ENCODE data around the gene C9orf78.

- TF ChIP-seq CTCF (IDR thresholded peaks at IDR 0.05): no peak
- no peak for TF ChIP-seq POLR2A (IDR thresholded peaks at IDR 0.05)
- TF ChIP-seq EP300 (IDR thresholded peaks at IDR 0.05): no peak
These were observed 26.4 kb upstream of the C9orf78 start for GRCh38 chr9:129861447-129861827.

Measured in sigmoid colon (tissue), 4 donors.